Erythroblast (primary cell): Measurements from ENCODE around the gene FLYWCH1.

Experiments used
- DNase-seq, 2 experiments: peaks; one replicate each; lab custom pipeline; 2025; lab: John Stamatoyannopoulos, UW
- GATA1 ChIP-seq: IDR thresholded peaks from 2 replicates; pipeline ENCODE4 v1.6.1; 2011; ENCODE audit warnings: low read depth, mild to moderate bottlenecking, control low read depth, low read length, moderate library complexity
- POLR2A ChIP-seq: IDR thresholded peaks from 2 replicates; pipeline ENCODE4 v1.6.1; 2011; ENCODE audit warnings: mild to moderate bottlenecking, low read length

Gene FLYWCH1

DNA sequence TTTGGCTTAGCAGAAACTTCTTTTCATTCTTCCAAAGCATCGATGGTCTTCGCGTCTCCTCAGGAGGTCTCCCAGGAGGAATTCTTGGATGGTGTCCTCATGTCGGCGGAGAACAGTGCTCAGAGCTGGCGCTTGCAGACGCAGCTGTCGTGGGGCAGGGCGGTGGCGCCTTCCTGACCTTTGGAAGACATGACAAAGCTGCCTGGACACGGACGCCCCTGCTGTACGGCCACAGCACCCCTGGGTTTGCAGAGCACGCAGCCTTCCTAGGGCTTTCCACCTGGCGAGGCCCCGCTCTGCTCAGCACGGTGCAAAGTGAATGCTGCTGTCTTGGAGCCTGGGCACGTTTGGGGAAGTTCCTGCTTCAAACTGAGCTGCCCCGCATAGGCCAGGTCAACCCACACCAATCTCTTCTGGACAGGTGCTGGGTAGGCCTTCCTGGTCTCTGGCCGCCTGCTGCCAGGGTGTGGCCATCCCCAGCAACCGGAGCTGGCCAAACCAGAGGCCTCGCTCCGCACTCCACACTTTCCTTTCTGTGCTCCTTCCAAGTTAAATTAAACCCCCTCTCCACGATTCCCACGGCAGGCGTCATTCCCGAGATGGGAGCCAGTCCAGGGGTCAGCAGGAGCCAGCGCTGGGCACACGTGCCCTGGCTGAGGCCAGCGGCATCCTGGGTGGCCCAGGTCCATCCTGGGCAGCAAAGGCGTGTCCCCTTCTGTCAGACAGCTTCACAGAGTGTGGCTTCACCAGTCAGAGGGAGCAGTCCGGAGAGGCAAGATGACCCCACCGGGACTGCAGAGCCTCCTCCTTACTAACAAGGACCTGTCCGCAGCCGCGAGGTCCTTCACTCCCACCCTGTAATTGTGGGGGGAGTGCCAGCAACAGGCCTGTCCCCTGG is 37.3 kb downstream of the FLYWCH1 start:
- no peak for TF ChIP-seq GATA1
- no peak for TF ChIP-seq POLR2A
- DNase-seq: no peak

DNA sequence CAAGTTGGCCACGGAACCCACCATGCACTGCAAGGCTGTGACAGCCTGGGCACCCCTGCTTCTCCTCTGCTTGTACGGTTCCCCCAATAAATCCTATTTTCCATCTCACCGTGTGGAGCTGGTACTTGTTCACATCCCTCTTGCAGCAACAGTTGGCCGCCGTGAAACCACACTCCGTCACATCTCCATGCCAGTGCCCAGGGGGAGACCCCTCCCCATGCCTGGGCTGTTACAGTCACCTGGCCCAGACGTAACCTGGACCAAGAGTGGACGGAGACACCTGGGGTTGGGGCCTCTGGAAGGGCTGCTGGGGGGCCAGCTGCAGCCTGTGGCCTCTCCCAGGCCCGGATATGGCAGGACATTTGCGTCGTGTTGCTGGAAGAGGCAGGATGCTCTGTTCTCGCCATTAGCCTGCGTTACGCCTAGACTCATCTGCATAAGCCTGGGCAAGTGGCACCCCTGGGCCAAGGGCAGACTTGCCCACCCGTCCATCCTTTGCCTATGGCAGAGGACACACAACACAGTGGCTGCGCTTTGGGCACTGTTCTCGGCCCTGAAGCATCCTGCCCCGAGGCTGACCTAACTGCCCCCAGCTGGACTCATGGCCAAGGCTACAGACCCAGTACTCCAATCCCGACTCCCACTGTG is 38.1 kb downstream of the FLYWCH1 start:
- TF ChIP-seq POLR2A: no peak
- TF ChIP-seq GATA1: no peak
- no peak for DNase-seq

DNA sequence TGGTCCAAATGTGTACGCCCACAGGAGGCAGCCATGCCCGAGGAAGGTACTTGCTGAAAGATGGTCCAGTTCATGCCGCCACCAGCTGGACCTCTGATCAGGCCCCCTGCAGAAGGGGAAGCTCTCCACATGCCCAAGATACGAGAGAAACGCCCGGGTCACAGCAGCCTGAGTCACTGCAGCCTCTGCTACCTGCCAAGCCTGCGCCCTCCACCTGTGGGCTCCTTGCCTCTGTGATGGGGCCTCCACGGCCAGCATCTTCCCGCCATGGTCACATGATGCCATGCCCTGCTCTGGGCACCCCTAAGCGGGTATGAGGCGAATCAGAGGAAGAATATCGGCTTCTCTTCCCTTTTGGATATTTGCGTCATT is 38.6 kb downstream of the FLYWCH1 start:
- TF ChIP-seq GATA1: no peak
- TF ChIP-seq POLR2A: no peak
- DNase-seq: no peak

DNA sequence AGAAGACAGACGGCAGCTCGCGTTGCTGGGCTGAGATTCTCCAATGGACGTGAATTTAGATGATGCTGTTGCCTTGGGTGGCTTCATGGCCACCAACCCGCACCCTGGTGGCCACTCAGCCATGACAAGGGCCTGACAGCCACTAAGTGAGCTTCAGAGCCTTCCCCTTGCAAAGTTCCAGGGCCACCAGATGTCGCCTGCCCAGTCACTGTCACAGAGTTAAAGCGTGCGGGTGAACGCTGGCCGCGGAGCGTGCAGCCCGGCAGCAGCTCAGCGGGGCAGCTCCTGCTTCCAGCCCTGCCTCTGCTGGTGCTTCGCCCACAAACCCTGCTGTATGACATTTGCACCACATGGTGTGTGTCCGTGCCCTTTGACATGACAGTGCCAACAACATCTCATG is 39.0 kb downstream of the FLYWCH1 start:
- no peak for DNase-seq
- TF ChIP-seq GATA1: no peak
- no peak for TF ChIP-seq POLR2A

DNA sequence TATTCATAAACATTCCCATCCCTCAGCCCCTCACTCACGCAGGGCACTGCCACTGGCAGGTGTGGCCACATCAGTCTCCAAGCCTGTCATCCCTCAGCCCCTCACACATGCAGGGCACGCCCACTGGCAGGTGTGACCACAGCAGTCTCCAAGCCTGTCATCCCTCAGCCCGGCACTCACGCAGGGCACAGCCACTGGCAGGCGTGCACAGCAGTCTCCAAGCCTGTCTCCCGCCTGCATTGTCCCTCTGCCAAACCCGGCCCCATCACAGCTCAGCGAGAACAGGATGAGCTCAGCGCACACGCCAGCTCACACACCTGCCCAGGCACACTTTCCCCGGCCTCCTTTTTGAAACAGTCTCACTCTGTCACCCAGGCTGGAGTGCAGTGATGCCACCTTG is 40.9 kb downstream of the FLYWCH1 start:
- no peak for DNase-seq
- TF ChIP-seq POLR2A (no peak), GATA1 (no peak)

DNA sequence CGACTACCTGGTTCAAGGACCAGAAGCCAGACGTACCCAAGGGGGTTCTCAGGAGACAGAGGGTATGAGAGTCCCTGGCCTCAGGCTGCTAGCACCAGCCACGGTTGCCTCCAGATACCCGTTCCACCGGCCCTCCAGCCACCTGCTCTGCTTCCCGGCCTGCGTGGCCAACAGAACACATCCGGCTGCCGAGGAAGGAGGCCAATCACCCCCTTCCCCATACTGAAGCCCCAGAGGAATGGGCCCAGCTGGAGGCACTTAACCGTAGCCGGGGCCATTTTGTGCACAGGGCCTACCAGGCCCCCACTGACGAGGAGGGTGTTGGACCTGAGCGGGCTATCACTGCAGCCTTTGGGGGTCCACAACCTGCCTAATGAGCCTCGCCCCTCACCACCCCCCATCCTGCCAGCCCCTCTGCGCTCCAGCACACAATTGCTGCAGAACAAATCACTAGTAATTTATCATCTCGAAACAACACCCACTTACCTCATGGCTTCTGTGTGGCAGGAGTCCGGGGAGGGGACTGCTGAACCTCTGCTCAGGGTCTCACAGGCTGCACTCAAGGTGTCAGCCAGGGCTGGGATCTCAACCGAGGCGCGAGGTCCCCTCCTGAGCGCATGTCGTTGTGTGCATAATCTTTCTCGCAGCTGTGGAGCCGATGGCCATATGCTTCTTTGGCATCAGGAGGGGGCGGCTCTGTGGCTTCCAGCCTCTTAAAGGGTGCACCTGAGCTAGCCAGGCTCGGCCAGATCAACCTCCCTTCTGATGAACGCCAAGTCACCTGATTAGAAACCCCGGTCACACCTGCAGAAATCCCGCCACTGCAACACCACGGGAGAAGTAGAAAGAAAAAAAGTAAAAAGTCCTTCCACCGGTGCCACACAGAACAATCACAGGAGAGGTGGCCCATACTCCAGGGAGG is 42.2 kb downstream of the FLYWCH1 start:
- TF ChIP-seq GATA1: no peak
- no peak for TF ChIP-seq POLR2A
- DNase-seq: no peak

DNA sequence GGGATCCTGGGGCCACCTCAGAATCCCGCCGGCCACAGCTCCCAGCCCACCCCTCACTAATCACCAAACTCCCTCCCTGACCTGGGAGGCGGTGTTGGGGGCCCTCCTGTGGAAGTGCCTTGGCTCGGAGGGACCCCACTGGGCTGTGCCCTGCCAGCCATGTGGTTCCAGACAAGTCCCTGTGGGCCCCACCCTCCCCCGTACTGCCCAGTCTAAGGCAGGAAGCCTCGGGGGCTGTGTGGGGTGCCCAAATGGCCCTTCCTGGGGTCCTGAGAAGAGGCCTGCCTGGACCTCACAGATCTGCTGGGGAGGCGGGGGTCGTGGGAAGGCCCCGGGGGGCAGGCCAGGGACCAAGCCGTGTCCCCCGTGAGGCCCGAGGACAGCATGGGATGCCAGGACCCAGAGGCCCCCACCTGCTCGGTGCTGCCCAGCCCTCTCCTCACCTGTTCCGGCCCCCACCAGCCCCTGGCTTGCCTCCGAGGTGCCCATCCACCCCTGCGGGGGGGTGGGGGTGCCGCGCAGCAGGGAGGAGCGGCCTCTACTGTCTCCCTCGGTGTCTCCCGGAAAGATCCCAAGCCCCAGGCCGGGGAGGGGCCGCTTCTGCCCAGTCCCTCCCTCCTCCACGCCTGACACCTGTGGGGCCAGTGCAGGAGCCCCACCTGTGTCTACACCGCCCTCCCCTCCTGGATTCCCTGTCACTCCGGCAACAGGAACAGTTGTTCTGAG is 43.1 kb downstream of the FLYWCH1 start:
- DNase-seq: no peak

DNA sequence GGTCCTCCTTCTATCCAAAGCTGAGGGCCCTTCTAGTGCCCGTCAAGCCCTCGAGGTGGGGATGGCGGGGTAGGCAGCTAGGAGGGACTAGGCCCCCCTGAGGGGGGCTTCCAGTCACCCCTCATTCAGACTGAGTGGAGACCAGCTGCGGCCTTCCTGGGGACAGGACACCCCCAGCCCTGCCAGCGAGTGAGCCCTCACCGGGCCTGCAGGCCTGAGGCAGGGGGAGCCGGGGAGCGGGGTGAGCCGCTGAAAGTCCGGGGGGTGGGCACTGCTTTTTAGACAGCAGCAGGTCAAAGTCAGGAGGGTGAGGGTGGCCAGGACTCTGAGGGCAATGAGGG is 43.7 kb downstream of the FLYWCH1 start:
- TF ChIP-seq GATA1: no peak
- TF ChIP-seq POLR2A: no peak

More for the DNA sequence above, 43.1 kb downstream of the FLYWCH1 start:
- TF ChIP-seq GATA1: no peak
- TF ChIP-seq POLR2A: no peak

GRCh38 chr16:2955779-2956578 is 44.2 kb downstream of the FLYWCH1 start:
- TF ChIP-seq GATA1 (no peak), POLR2A (no peak)
- no peak for DNase-seq

More for the DNA sequence above, 43.7 kb downstream of the FLYWCH1 start:
- no peak for DNase-seq

DNA sequence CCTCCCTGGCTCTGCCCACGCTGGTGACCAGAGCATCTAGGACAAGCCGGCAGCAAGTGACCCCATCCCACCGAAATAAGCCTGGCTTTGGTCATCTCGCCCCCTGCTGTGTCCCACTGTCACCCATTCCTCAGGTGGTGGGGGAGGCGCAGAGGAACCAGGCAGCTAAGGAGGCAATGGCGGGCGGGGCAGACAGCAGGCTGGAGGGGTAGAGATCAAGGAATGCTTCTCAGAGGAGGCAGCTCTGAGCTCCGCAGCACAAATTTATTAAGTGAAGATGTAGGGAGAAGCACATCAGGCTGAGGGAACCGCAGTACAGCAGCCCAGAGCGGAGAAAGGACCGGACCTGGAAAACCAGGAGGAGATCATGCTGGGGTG is 44.8 kb downstream of the FLYWCH1 start:
- DNase-seq: no peak
- TF ChIP-seq GATA1 (no peak), POLR2A (no peak)

- no peak for TF ChIP-seq GATA1
Observed at GRCh38 chr16:2959206-2959605, 47.5 kb downstream of the FLYWCH1 start.

DNA sequence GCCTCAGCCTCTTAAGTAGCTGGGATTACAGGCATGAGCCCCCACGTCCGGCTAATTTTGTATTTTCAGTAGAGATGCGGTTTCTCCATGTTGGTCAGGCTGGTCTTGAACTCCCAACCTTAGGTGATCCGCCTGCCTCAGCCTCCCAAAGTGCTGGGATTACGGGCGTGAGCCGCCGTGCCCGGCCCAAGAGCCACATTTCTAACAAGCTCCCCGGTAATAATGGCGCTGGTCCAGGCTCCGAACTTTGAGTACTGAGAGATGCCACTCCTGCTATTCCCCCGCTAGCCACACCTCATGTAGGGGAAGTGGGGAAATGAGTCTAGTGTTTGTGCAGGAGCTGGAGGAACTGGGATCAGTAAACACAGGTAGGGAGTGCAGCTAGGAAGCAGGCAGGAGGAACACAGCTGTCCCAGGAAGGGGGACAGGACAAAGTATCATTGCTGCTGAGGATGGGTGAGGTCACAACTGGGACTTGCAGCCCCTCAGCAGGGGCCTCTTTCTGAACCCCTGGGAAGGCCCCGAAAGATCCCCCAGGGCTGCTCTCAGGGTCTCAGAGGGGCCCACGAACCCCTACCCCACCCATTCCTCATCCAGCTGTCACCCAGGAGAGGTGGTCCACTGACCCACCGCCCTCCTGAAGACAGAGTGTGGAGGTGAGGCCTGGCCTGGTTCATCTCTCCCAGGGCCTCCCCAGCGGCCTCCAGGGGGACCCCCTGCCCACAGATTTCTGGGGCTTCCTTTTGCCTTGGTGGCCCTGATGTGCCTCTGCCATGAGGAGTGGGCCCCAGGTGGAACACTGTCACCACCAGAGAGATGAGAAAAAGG is 48.7 kb downstream of the FLYWCH1 start:
- no peak for DNase-seq
- no peak for TF ChIP-seq GATA1
- TF ChIP-seq POLR2A: no peak

More at GRCh38 chr16:2959206-2959605, 47.5 kb downstream of the FLYWCH1 start:
- DNase-seq: no peak
